Type B pancreatic cell (in vitro differentiated cells): ENCODE measurements around the gene MSRB1. TPM values are rescaled to one million over a fixed set of nuclear protein-coding genes. Genes with fewer than 3 reads are reported as not detected.

Source experiments
- DNase-seq: peaks from one replicate; pipeline ENCODE4 v3.0.0; 2021; ENCODE audit warnings: mixed read lengths; ENCODE audit not compliant: unreplicated experiment; ENCODE audit errors: extremely low spot score
- H3K27ac Mint-ChIP-seq: 2 replicates; pipeline ENCODE4 v1.8.0; 2021; ENCODE audit warnings: mild to moderate bottlenecking, mixed read lengths
- H3K27me3 Mint-ChIP-seq: 2 replicates; pipeline ENCODE4 v1.8.0; 2021; ENCODE audit warnings: mixed read lengths
- H3K36me3 Mint-ChIP-seq: 2 replicates; pipeline ENCODE4 v1.8.0; 2021; ENCODE audit warnings: mixed read lengths
- H3K4me1 Mint-ChIP-seq: one replicate; pipeline ENCODE4 v1.8.0; 2021; ENCODE audit warnings: mixed read lengths; ENCODE audit not compliant: unreplicated experiment
- H3K4me3 Mint-ChIP-seq: 2 replicates; pipeline ENCODE4 v1.8.0; 2021; ENCODE audit warnings: mild to moderate bottlenecking, mixed read lengths
- H3K9me3 Mint-ChIP-seq: 2 replicates; pipeline ENCODE4 v1.8.0; 2021; ENCODE audit warnings: mixed read lengths
- CTCF ChIP-seq: fragments of 200-600 bp; sonication (generic); conservative IDR thresholded peaks from 2 replicates; pipeline ENCODE4 v1.5.0; 2021; ENCODE audit warnings: antibody characterized with exemption, mild to moderate bottlenecking
- total RNA-seq: library from RNA; stranded (reverse); gene quantifications from 2 replicates; pipeline ENCODE4 v1.2.1, GENCODE V29; 2021; ENCODE audit warnings: low replicate concordance

The MSRB1 gene
- total RNA-seq, 1 donor from 2014 or later, result 34.8 TPM

GRCh38 chr16:1990101-1990350 is 47.0 kb upstream of the MSRB1 start:
- Mint-ChIP-seq H3K9me3 (no peaks in the 10 kb centered on the region), H3K27me3 (peaks cover 32% of the 10 kb centered on the region), H3K4me1 (peaks cover 2% of the 10 kb centered on the region), H3K36me3 (peaks cover 4% of the 10 kb centered on the region), H3K4me3 (no peak overlapping the region), H3K27ac (no peak overlapping the region)
- no peak for DNase-seq
- TF ChIP-seq CTCF, result no peak

- Mint-ChIP-seq H3K36me3 (peaks cover 4% of the 10 kb centered on the region), H3K9me3 (no peaks in the 10 kb centered on the region), H3K4me3 (peak within 1 kb of the TSS; percentile 83), H3K27me3 (peaks cover 32% of the 10 kb centered on the region), H3K4me1 (peaks cover 6% of the 10 kb centered on the region), H3K27ac (peak within 1 kb of the TSS; percentile 67)
- TF ChIP-seq CTCF, result no peak
- DNase-seq, result no peak
These were observed 46.5 kb upstream of the MSRB1 start, which contains the start of gene SYNGR3 for GRCh38 chr16:1989209-1990100. Gene SYNGR3, plus strand, starts transcription at chr16:1989970. Its CDS starts 133 bp downstream, at chr16:1990103.

DNA sequence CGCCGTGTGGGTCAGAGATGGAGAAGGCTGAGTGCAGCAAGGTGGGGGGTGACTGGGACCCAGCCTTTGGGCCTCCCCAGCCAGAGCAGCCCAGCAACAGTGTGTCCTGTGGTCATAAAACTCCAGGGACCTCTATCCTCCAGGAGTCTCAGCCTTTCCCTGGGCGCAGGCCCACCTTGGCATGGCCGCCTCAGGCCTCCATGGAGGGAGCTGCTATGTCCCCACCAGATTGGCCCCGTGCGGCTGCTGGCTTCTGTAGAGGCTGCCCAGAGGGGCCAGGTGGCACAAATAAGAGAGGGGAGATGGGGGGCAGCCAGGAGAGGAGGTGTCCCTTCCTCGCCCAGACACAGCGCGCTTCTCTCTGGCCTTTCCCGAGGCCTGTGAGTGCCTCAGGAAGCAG is 44.2 kb upstream of the MSRB1 start:
- no peak for DNase-seq
- H3K27me3 Mint-ChIP-seq, result peaks cover 37% of the 10 kb centered on the region
- peaks cover 11% of the 10 kb centered on the region for H3K4me1 Mint-ChIP-seq
- H3K4me3 Mint-ChIP-seq, result no peak overlapping the region
- no peak overlapping the region for H3K27ac Mint-ChIP-seq
- TF ChIP-seq CTCF, result no peak
- H3K9me3 Mint-ChIP-seq, result no peaks in the 10 kb centered on the region
- peaks cover 4% of the 10 kb centered on the region for H3K36me3 Mint-ChIP-seq

GRCh38 chr16:1985466-1986150 is 42.6 kb upstream of the MSRB1 start:
- H3K27ac Mint-ChIP-seq, result peak overlapping the region; percentile 62
- peaks cover 4% of the 10 kb centered on the region for H3K36me3 Mint-ChIP-seq
- TF ChIP-seq CTCF, result no peak
- H3K4me1 Mint-ChIP-seq, result peaks cover 11% of the 10 kb centered on the region
- peak overlapping the region; percentile 89 for H3K4me3 Mint-ChIP-seq
- DNase-seq, result no peak
- no peaks in the 10 kb centered on the region for H3K9me3 Mint-ChIP-seq
- H3K27me3 Mint-ChIP-seq, result peaks cover 43% of the 10 kb centered on the region

GRCh38 chr16:1984347-1985225 is 41.6 kb upstream of the MSRB1 start:
- DNase-seq, result no peak
- no peaks in the 10 kb centered on the region for H3K9me3 Mint-ChIP-seq
- peak overlapping the region; percentile 62 for H3K27ac Mint-ChIP-seq
- TF ChIP-seq CTCF, result no peak
- peak overlapping the region; percentile 89 for H3K4me3 Mint-ChIP-seq
- peaks cover 4% of the 10 kb centered on the region for H3K36me3 Mint-ChIP-seq
- peaks cover 11% of the 10 kb centered on the region for H3K4me1 Mint-ChIP-seq
- peaks cover 54% of the 10 kb centered on the region for H3K27me3 Mint-ChIP-seq
